Measurements from ENCODE around the gene TMPRSS4. TPM values are rescaled to one million over a fixed set of nuclear protein-coding genes. Genes with fewer than 3 reads are reported as not detected.

The TMPRSS4 gene
- total RNA-seq (ENCODE audit: insufficient read depth, low replicate concordance): 3.4 TPM

GRCh38 chr11:118076754-118077281 is at the start of gene TMPRSS4:
TMPRSS4 (plus strand) TSS chr11:118077078; CDS start chr11:118077303, 225 bp downstream.
- no peak for DNase-seq (ENCODE audit: low spot score)

- no peak for DNase-seq (ENCODE audit: low spot score)
Measured at GRCh38 chr11:118027694-118028093, 49.2 kb upstream of the TMPRSS4 start.

- no peak for DNase-seq (ENCODE audit: low spot score)
Measured at GRCh38 chr11:118028626-118029025, 48.3 kb upstream of the TMPRSS4 start.

- no peak for DNase-seq (ENCODE audit: low spot score)
Measured at GRCh38 chr11:118033443-118033842, 43.4 kb upstream of the TMPRSS4 start.

- DNase-seq (ENCODE audit: low spot score): no peak
Measured at GRCh38 chr11:118042141-118042540, 34.7 kb upstream of the TMPRSS4 start.

- DNase-seq (ENCODE audit: low spot score): no peak
Measured at GRCh38 chr11:118042796-118043195, 34.1 kb upstream of the TMPRSS4 start.

GRCh38 chr11:118045191-118045590 is 31.7 kb upstream of the TMPRSS4 start:
- DNase-seq (ENCODE audit: low spot score): no peak

- DNase-seq (ENCODE audit: low spot score): no peak
Measured at GRCh38 chr11:118046051-118046963, 30.6 kb upstream of the TMPRSS4 start.

GRCh38 chr11:118046964-118047700 is 29.7 kb upstream of the TMPRSS4 start:
- no peak for DNase-seq (ENCODE audit: low spot score)

GRCh38 chr11:118047749-118048148 is 29.1 kb upstream of the TMPRSS4 start:
- DNase-seq (ENCODE audit: low spot score): no peak

GRCh38 chr11:118048472-118049370 is 28.2 kb upstream of the TMPRSS4 start:
- DNase-seq (ENCODE audit: low spot score): no peak

GRCh38 chr11:118049771-118050170 is 27.1 kb upstream of the TMPRSS4 start:
- DNase-seq (ENCODE audit: low spot score): no peak

- DNase-seq (ENCODE audit: low spot score): no peak
Measured at GRCh38 chr11:118050208-118050891, 26.5 kb upstream of the TMPRSS4 start.

GRCh38 chr11:118051136-118051610 is 25.7 kb upstream of the TMPRSS4 start:
- DNase-seq (ENCODE audit: low spot score): no peak

- no peak for DNase-seq (ENCODE audit: low spot score)
Measured at GRCh38 chr11:118051611-118052461, 25.0 kb upstream of the TMPRSS4 start.

- DNase-seq (ENCODE audit: low spot score): no peak
Measured at GRCh38 chr11:118052581-118053206, 24.2 kb upstream of the TMPRSS4 start.

GRCh38 chr11:118054712-118055640 is 21.9 kb upstream of the TMPRSS4 start:
- no peak for DNase-seq (ENCODE audit: low spot score)

GRCh38 chr11:118055966-118056365 is 20.9 kb upstream of the TMPRSS4 start:
- DNase-seq (ENCODE audit: low spot score): no peak

All from umbilical cord (tissue), 2 donors.